GM23338 (cell line): ENCODE data around the gene TMEM132D. TPM values are rescaled to one million over a fixed set of nuclear protein-coding genes. Genes with fewer than 3 reads are reported as not detected.

ENCODE experiments used
- ATAC-seq: fragments of 200-7000 bp; cut with Tn5 transposase; 3 replicates; pipeline ENCODE4 v1.9.1; 2020
- DNase-seq: peaks from one replicate; pipeline ENCODE4 v3.0.0-alpha.2; 2015; ENCODE audit warnings: low spot score
- H2AFZ ChIP-seq: fragments of 200-600 bp; sonication (generic); 2 replicates; pipeline ENCODE4 v1.8.0; 2016; ENCODE audit warnings: antibody characterized with exemption, mild to moderate bottlenecking, moderate library complexity
- H3F3A ChIP-seq: fragments of 200-600 bp; sonication (generic); replicated peaks from 2 replicates; pipeline ENCODE4 v1.8.0; 2017; ENCODE audit warnings: antibody characterized with exemption, mixed run types, low read depth
- H3K27ac ChIP-seq: fragments of 200-600 bp; sonication (generic); 2 replicates; pipeline ENCODE4 v1.6.1; 2016; ENCODE audit warnings: low read depth
- H3K27me3 ChIP-seq: fragments of 200-600 bp; sonication (generic); 2 replicates; pipeline ENCODE4 v1.8.0; 2016; ENCODE audit warnings: mild to moderate bottlenecking, mixed run types, moderate library complexity; ENCODE audit not compliant: insufficient read depth
- H3K36me3 ChIP-seq: fragments of 200-600 bp; sonication (generic); 2 replicates; pipeline ENCODE4 v1.8.0; 2016; ENCODE audit warnings: mild to moderate bottlenecking; ENCODE audit not compliant: insufficient read depth
- H3K4me1 ChIP-seq: fragments of 200-600 bp; sonication (generic); 2 replicates; pipeline ENCODE4 v1.8.0; 2016; ENCODE audit warnings: mild to moderate bottlenecking, moderate library complexity; ENCODE audit not compliant: insufficient read depth
- H3K4me2 ChIP-seq: fragments of 200-600 bp; sonication (generic); 2 replicates; pipeline ENCODE4 v1.7.1; 2017; ENCODE audit warnings: mixed run types
- H3K4me3 ChIP-seq: fragments of 200-600 bp; sonication (generic); 2 replicates; pipeline ENCODE4 v1.6.1; 2016; ENCODE audit warnings: mixed run types
- H3K79me2 ChIP-seq: fragments of 200-600 bp; sonication (generic); replicated peaks from 2 replicates; pipeline ENCODE4 v1.8.0; 2017; ENCODE audit warnings: mild to moderate bottlenecking; ENCODE audit not compliant: insufficient read depth
- H3K9me2 ChIP-seq: fragments of 200-600 bp; sonication (generic); 2 replicates; pipeline ENCODE4 v1.8.0; 2017; ENCODE audit not compliant: insufficient read depth
- H4K20me1 ChIP-seq: fragments of 200-600 bp; sonication (generic); replicated peaks from 2 replicates; pipeline ENCODE4 v1.8.0; 2017; ENCODE audit warnings: mild to moderate bottlenecking; ENCODE audit not compliant: insufficient read depth
- H3K27ac Mint-ChIP-seq: 2 replicates; pipeline ENCODE4 v1.8.0; 2020; ENCODE audit warnings: inconsistent platforms, mild to moderate bottlenecking, moderate library complexity, mixed read lengths
- H3K27me3 Mint-ChIP-seq: 3 replicates; pipeline ENCODE4 v1.8.0; 2022; ENCODE audit warnings: low read depth, mild to moderate bottlenecking, moderate library complexity, mixed read lengths, inconsistent platforms; ENCODE audit not compliant: insufficient read depth, poor library complexity
- H3K36me3 Mint-ChIP-seq: 3 replicates; pipeline ENCODE4 v1.8.0; 2021; ENCODE audit warnings: low read depth, mild to moderate bottlenecking, inconsistent platforms, moderate library complexity, mixed read lengths
- H3K4me1 Mint-ChIP-seq: 3 replicates; pipeline ENCODE4 v1.8.0; 2020; ENCODE audit warnings: mild to moderate bottlenecking, inconsistent platforms, mixed read lengths
- H3K4me3 Mint-ChIP-seq: 3 replicates; pipeline ENCODE4 v1.8.0; 2021; ENCODE audit warnings: moderate library complexity, mild to moderate bottlenecking, inconsistent platforms, mixed read lengths
- H3K9me3 Mint-ChIP-seq: 3 replicates; pipeline ENCODE4 v1.8.0; 2020; ENCODE audit warnings: moderate library complexity, mild to moderate bottlenecking, inconsistent platforms, mixed read lengths
- ETS1 ChIP-seq: IDR thresholded peaks from 2 replicates; pipeline ENCODE4 v1.6.1; 2016; ENCODE audit warnings: antibody characterized with exemption
- EZH2phosphoT487 ChIP-seq: fragments of 200-600 bp; sonication (generic); IDR thresholded peaks from one replicate; pipeline ENCODE4 v1.8.1; 2018; ENCODE audit warnings: antibody characterized with exemption; ENCODE audit not compliant: unreplicated experiment
- NANOG ChIP-seq: IDR thresholded peaks from 2 replicates; pipeline ENCODE4 v1.6.1; 2016; ENCODE audit warnings: antibody characterized with exemption, borderline replicate concordance
- POLR2AphosphoS5 ChIP-seq: IDR thresholded peaks from 2 replicates; pipeline ENCODE4 v1.6.1; 2016; ENCODE audit warnings: antibody characterized with exemption, low read depth
- REST ChIP-seq: IDR thresholded peaks from one replicate; pipeline ENCODE4 v1.6.1; 2018; ENCODE audit warnings: antibody characterized with exemption; ENCODE audit not compliant: unreplicated experiment
- ZNF114 ChIP-seq: fragments of 250-450 bp; sonication (Bioruptor Pico); IDR thresholded peaks from 2 replicates; pipeline ENCODE4 v1.5.0; 2020; ENCODE audit warnings: mild to moderate bottlenecking, moderate library complexity
- polyA plus RNA-seq: library from polyadenylated mRNA; unstranded; fragments of >200 nt; fragmentation: Nextera tagmentation; extraction: Ambion mirVana; gene quantifications from 2 replicates; pipeline ENCODE4 v1.2.1, GENCODE V29; 2016
- total RNA-seq: library from RNA; depleted of rRNA; stranded (reverse); fragments of >200 nt; shearing (Covaris generic); gene quantifications from 2 replicates; pipeline ENCODE4 v1.2.3, GENCODE V29; 2014
- TF ChIP-seq, protein P1 (sequence below): fragments of 250-450 bp; sonication (Bioruptor Pico); IDR thresholded peaks from 2 replicates; pipeline ENCODE4 v1.5.0; 2020; ENCODE audit warnings: mild to moderate bottlenecking, moderate library complexity
- TF ChIP-seq, protein P2 (sequence below), 2 experiments: fragments of 200-600 bp in 1 of 2; sonication (generic) in 1 of 2; conservative IDR thresholded peaks; 2 replicates each; pipeline versions ENCODE4 v1.5.1 to v1.6.1; 2016 to 2017; ENCODE audit warnings: antibody characterized with exemption in 2 of 2, low read depth in 2 of 2, mild to moderate bottlenecking in 2 of 2, moderate library complexity in 1 of 2

The TMEM132D gene
- total and polyA plus RNA-seq, 2 experiments from 2014 or later = 0.44 to 5.3 TPM

DNA sequence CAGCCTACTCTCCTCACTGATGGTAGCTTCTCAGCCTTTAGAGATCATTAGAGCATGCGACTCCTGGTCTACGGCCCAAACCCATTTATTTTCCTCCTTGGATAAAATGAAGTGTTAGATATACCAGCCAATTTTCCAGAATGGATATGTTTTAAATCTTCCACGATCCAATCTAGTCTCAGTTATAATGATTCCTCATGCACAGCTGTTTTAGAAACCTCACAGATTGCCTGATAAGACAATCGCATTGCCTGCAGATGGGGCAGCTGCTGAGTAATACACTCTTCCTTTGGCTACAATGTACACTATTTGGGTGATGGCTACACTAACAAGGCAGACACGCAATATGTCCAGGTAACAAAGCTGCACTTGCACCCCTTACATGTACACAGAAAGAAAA, 823.4 kb downstream of the TMEM132D start:
- no peaks in the 10 kb centered on the region for H4K20me1 ChIP-seq
- no peak overlapping the region for H3K4me2 ChIP-seq
- H3K36me3 ChIP-seq = no peaks in the 10 kb centered on the region
- H3K4me1 ChIP-seq = no peaks in the 10 kb centered on the region
- H3K4me3 ChIP-seq = no peak overlapping the region
- H3K4me1 Mint-ChIP-seq = no peaks in the 10 kb centered on the region
- H3K27ac Mint-ChIP-seq = no peak overlapping the region
- H3K27me3 Mint-ChIP-seq = peaks cover 1% of the 10 kb centered on the region
- no peaks in the 10 kb centered on the region for H3K9me2 ChIP-seq
- H3K4me3 Mint-ChIP-seq = no peak overlapping the region
- no peak overlapping the region for H3K27ac ChIP-seq
- H3K36me3 Mint-ChIP-seq = peaks cover 45% of the 10 kb centered on the region
- H3K9me3 Mint-ChIP-seq = peaks cover 100% of the 10 kb centered on the region
- no peaks in the 10 kb centered on the region for H3K27me3 ChIP-seq
- TF ChIP-seq ZNF114 (CRISPR knock-in tag) (no peak), ETS1 (no peak), EZH2phosphoT487 (no peak), POLR2AphosphoS5 (no peak), NANOG (no peak), REST (no peak)
- TF ChIP-seq, protein P1, sequence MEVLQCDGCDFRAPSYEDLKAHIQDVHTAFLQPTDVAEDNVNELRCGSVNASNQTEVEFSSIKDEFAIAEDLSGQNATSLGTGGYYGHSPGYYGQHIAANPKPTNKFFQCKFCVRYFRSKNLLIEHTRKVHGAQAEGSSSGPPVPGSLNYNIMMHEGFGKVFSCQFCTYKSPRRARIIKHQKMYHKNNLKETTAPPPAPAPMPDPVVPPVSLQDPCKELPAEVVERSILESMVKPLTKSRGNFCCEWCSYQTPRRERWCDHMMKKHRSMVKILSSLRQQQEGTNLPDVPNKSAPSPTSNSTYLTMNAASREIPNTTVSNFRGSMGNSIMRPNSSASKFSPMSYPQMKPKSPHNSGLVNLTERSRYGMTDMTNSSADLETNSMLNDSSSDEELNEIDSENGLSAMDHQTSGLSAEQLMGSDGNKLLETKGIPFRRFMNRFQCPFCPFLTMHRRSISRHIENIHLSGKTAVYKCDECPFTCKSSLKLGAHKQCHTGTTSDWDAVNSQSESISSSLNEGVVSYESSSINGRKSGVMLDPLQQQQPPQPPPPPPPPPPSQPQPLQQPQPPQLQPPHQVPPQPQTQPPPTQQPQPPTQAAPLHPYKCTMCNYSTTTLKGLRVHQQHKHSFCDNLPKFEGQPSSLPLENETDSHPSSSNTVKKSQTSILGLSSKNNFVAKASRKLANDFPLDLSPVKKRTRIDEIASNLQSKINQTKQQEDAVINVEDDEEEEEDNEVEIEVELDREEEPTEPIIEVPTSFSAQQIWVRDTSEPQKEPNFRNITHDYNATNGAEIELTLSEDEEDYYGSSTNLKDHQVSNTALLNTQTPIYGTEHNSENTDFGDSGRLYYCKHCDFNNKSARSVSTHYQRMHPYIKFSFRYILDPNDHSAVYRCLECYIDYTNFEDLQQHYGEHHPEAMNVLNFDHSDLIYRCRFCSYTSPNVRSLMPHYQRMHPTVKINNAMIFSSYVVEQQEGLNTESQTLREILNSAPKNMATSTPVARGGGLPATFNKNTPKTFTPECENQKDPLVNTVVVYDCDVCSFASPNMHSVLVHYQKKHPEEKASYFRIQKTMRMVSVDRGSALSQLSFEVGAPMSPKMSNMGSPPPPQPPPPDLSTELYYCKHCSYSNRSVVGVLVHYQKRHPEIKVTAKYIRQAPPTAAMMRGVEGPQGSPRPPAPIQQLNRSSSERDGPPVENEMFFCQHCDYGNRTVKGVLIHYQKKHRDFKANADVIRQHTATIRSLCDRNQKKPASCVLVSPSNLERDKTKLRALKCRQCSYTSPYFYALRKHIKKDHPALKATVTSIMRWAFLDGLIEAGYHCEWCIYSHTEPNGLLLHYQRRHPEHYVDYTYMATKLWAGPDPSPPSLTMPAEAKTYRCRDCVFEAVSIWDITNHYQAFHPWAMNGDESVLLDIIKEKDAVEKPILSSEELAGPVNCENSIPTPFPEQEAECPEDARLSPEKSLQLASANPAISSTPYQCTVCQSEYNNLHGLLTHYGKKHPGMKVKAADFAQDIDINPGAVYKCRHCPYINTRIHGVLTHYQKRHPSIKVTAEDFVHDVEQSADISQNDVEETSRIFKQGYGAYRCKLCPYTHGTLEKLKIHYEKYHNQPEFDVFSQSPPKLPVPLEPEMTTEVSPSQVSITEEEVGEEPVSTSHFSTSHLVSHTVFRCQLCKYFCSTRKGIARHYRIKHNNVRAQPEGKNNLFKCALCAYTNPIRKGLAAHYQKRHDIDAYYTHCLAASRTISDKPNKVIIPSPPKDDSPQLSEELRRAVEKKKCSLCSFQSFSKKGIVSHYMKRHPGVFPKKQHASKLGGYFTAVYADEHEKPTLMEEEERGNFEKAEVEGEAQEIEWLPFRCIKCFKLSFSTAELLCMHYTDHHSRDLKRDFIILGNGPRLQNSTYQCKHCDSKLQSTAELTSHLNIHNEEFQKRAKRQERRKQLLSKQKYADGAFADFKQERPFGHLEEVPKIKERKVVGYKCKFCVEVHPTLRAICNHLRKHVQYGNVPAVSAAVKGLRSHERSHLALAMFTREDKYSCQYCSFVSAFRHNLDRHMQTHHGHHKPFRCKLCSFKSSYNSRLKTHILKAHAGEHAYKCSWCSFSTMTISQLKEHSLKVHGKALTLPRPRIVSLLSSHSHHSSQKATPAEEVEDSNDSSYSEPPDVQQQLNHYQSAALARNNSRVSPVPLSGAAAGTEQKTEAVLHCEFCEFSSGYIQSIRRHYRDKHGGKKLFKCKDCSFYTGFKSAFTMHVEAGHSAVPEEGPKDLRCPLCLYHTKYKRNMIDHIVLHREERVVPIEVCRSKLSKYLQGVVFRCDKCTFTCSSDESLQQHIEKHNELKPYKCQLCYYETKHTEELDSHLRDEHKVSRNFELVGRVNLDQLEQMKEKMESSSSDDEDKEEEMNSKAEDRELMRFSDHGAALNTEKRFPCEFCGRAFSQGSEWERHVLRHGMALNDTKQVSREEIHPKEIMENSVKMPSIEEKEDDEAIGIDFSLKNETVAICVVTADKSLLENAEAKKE (CRISPR knock-in tag) = no peak
- TF ChIP-seq, protein P2, sequence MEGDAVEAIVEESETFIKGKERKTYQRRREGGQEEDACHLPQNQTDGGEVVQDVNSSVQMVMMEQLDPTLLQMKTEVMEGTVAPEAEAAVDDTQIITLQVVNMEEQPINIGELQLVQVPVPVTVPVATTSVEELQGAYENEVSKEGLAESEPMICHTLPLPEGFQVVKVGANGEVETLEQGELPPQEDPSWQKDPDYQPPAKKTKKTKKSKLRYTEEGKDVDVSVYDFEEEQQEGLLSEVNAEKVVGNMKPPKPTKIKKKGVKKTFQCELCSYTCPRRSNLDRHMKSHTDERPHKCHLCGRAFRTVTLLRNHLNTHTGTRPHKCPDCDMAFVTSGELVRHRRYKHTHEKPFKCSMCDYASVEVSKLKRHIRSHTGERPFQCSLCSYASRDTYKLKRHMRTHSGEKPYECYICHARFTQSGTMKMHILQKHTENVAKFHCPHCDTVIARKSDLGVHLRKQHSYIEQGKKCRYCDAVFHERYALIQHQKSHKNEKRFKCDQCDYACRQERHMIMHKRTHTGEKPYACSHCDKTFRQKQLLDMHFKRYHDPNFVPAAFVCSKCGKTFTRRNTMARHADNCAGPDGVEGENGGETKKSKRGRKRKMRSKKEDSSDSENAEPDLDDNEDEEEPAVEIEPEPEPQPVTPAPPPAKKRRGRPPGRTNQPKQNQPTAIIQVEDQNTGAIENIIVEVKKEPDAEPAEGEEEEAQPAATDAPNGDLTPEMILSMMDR (conservative IDR thresholded peaks at IDR 0.05; ENCODE audit: low read depth in 2 of 2) = no peak
- no peak for DNase-seq
- ATAC-seq = no peak
- H3K79me2 ChIP-seq = no peaks in the 10 kb centered on the region
- H2AFZ ChIP-seq = no peak overlapping the region
- no peaks in the 10 kb centered on the region for H3F3A ChIP-seq
